ENCODE data around the gene PAX7. TPM values are rescaled to one million over a fixed set of nuclear protein-coding genes. Genes with fewer than 3 reads are reported as not detected.

Gene PAX7
- total RNA-seq, 2 experiments from 2014 or later: not detected

DNA sequence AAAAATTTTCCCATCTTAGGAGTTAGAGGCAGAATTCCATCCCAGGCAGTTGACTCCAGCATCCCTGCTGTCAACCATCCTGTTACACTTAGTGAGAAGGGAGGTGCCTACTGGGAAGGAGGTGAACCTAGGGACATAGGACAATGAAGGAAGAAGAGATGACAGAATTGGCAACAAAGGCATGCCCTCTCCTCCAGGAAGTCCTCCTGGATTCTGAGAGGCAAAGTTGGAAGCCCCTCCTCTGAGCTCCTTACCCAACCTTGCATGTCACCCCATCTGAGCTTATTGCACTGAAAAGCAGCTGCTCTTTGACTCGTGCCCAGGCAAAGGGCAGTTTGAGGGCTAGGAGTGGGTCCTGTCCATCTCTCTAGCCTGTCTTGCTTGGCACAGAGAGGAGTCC is 66.9 kb downstream of the PAX7 start:
- Histone ChIP-seq H3K36me3 (ENCODE audit: insufficient read depth, low read length) (no peaks in the 10 kb centered on the region), H3K9me3 (ENCODE audit: control insufficient read depth in 1 of 2, insufficient read depth in 1 of 2, low read length in 2 of 2) (peaks cover 0 to 5% of the 10 kb centered on the region in 2 experiments), H3K4me1 (ENCODE audit: insufficient read depth, low read length) (no peaks in the 10 kb centered on the region), H3K27ac (ENCODE audit: low read depth in 1 of 2, low read length in 2 of 2) (no peak overlapping the region), H3K4me3 (ENCODE audit: low read length) (no peak overlapping the region), H3K27me3 (ENCODE audit: control insufficient read depth in 1 of 2, insufficient read depth in 2 of 2, low read length in 2 of 2) (peaks cover 23 to 35% of the 10 kb centered on the region in 2 experiments)
- POLR2A ChIA-PET: no interaction called here
- CTCF ChIA-PET: no interaction called here
- intact Hi-C loops (cut with DNase I, micrococcal nuclease): no loop called here
- Mint-ChIP-seq H3K4me3 (no peak overlapping the region), H3K4me1 (ENCODE audit: low read depth) (no peaks in the 10 kb centered on the region), H3K36me3 (ENCODE audit: low read depth) (no peaks in the 10 kb centered on the region), H3K27ac (no peak overlapping the region), H3K9me3 (no peaks in the 10 kb centered on the region), H3K27me3 (peaks cover 79% of the 10 kb centered on the region)
- no peak for ATAC-seq (ENCODE audit: poor library complexity)
- TF ChIP-seq, protein P1, sequence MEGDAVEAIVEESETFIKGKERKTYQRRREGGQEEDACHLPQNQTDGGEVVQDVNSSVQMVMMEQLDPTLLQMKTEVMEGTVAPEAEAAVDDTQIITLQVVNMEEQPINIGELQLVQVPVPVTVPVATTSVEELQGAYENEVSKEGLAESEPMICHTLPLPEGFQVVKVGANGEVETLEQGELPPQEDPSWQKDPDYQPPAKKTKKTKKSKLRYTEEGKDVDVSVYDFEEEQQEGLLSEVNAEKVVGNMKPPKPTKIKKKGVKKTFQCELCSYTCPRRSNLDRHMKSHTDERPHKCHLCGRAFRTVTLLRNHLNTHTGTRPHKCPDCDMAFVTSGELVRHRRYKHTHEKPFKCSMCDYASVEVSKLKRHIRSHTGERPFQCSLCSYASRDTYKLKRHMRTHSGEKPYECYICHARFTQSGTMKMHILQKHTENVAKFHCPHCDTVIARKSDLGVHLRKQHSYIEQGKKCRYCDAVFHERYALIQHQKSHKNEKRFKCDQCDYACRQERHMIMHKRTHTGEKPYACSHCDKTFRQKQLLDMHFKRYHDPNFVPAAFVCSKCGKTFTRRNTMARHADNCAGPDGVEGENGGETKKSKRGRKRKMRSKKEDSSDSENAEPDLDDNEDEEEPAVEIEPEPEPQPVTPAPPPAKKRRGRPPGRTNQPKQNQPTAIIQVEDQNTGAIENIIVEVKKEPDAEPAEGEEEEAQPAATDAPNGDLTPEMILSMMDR (IDR thresholded peaks at IDR 0.05): no peak
- no peak for DNase-seq

DNA sequence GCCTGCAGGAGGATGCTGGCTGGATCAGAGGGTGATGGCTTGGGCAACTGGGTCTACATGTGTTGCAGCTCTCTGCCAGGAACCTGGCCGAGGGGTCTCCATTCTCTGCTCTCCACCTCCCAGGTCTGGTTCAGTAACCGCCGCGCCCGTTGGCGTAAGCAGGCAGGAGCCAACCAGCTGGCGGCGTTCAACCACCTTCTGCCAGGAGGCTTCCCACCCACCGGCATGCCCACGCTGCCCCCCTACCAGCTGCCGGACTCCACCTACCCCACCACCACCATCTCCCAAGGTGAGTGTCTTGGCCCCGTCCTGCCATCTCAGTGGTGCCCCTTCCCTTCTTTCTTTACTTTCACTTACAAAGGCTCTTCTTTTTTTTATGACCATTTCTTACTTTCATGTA is 69.9 kb downstream of the PAX7 start:
- POLR2A ChIA-PET: no interaction called here
- H3K36me3 Mint-ChIP-seq (ENCODE audit: low read depth): no peaks in the 10 kb centered on the region
- ATAC-seq (ENCODE audit: poor library complexity) (no peak), DNase-seq (no peak)
- H3K4me3 Mint-ChIP-seq: no peak overlapping the region
- no peaks in the 10 kb centered on the region for H3K36me3 ChIP-seq (ENCODE audit: insufficient read depth, low read length)
- CTCF ChIA-PET: no interaction called here
- no peak overlapping the region for H3K27ac Mint-ChIP-seq
- no peaks in the 10 kb centered on the region for H3K4me1 ChIP-seq (ENCODE audit: insufficient read depth, low read length)
- H3K27me3 ChIP-seq (ENCODE audit: control insufficient read depth in 1 of 2, insufficient read depth in 2 of 2, low read length in 2 of 2): peaks cover 15 to 34% of the 10 kb centered on the region in 2 experiments
- no peaks in the 10 kb centered on the region for H3K4me1 Mint-ChIP-seq (ENCODE audit: low read depth)
- TF ChIP-seq, protein P1 (IDR thresholded peaks at IDR 0.05): no peak
- no peaks in the 10 kb centered on the region for H3K9me3 ChIP-seq (ENCODE audit: control insufficient read depth in 1 of 2, insufficient read depth in 1 of 2, low read length in 2 of 2)
- peaks cover 68% of the 10 kb centered on the region for H3K27me3 Mint-ChIP-seq
- no peak overlapping the region for H3K4me3 ChIP-seq (ENCODE audit: low read length)
- H3K27ac ChIP-seq (ENCODE audit: low read depth in 1 of 2, low read length in 2 of 2): no peak overlapping the region
- intact Hi-C loops (cut with DNase I, micrococcal nuclease): no loop called here
- H3K9me3 Mint-ChIP-seq: no peaks in the 10 kb centered on the region

DNA sequence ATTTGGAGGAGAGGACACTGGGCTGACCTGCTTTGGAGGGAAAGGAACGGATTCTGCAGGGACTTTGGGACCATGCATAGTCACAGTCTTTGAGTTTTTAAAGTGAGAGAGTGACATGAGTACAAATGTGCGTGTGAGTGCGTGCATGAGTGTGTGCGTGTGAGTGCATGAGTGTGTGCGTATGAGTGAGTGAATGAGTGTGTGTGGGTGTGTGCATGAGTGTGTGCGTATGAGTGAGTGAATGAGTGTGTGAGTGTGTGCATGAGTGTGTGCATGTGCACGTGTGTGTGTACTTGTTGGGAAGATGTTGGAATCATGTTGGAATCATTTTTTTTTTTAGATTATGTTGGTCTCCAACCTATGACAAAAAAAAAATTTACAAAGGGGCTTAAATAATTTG is 70.5 kb downstream of the PAX7 start:
- intact Hi-C loops (cut with DNase I, micrococcal nuclease): no loop called here
- ATAC-seq (ENCODE audit: poor library complexity): no peak
- no peak overlapping the region for H3K27ac Mint-ChIP-seq
- ChIA-PET CTCF (no interaction called here), POLR2A (no interaction called here)
- peaks cover 70% of the 10 kb centered on the region for H3K27me3 Mint-ChIP-seq
- Histone ChIP-seq H3K9me3 (ENCODE audit: control insufficient read depth in 1 of 2, insufficient read depth in 1 of 2, low read length in 2 of 2) (no peaks in the 10 kb centered on the region), H3K4me3 (ENCODE audit: low read length) (no peak overlapping the region), H3K27ac (ENCODE audit: low read depth in 1 of 2, low read length in 2 of 2) (no peak overlapping the region), H3K36me3 (ENCODE audit: insufficient read depth, low read length) (no peaks in the 10 kb centered on the region), H3K4me1 (ENCODE audit: insufficient read depth, low read length) (no peaks in the 10 kb centered on the region), H3K27me3 (ENCODE audit: control insufficient read depth in 1 of 2, insufficient read depth in 2 of 2, low read length in 2 of 2) (peaks cover 13 to 34% of the 10 kb centered on the region in 2 experiments)
- TF ChIP-seq, protein P1 (IDR thresholded peaks at IDR 0.05): no peak
- H3K9me3 Mint-ChIP-seq: no peaks in the 10 kb centered on the region
- H3K4me1 Mint-ChIP-seq (ENCODE audit: low read depth): no peaks in the 10 kb centered on the region
- H3K36me3 Mint-ChIP-seq (ENCODE audit: low read depth): no peaks in the 10 kb centered on the region
- H3K4me3 Mint-ChIP-seq: no peak overlapping the region
- DNase-seq: no peak
